Measurements from ENCODE around the gene SH2D7. TPM values are rescaled to one million over a fixed set of nuclear protein-coding genes. Genes with fewer than 3 reads are reported as not detected.
A peak's percentile ranks its signal among the peaks of the same experiment; 100 is the strongest.
"Not testable (repeated sequence)": the region's sequence is repeated elsewhere in the genome, so short reads cannot be mapped to it uniquely, and the experiment has no call there.

SH2D7 gene
- total and polyA plus RNA-seq, 2 donors (not counting 3 experiments of a cell fraction or from before 2014, with no cell fraction given) = not detected

- H3K4me1 ChIP-seq (ENCODE audit: control insufficient read depth, extremely low read depth, insufficient read depth, low read length) = peaks cover 11% of the 10 kb centered on the region
- no peaks in the 10 kb centered on the region for H4K20me1 ChIP-seq (replicated peaks; ENCODE audit: control insufficient read depth, extremely low read depth, insufficient read depth, low read length)
- intact Hi-C loops (cut with micrococcal nuclease) (loop anchor here (1.0 kb wide), 3 partner anchors 19 to 288 kb away; partner anchors contain the start of genes CIB2, IREB2 and SKIC8), dilution Hi-C loops (cut with MboI; ENCODE audit: extremely low pct_ligation_motif_present, low sequenced_read_pairs) (no loop called here)
- no peaks in the 10 kb centered on the region for H3K27me3 ChIP-seq (ENCODE audit: control insufficient read depth in 2 of 2, insufficient read depth in 2 of 2, low read length in 2 of 2)
- peaks cover 24% of the 10 kb centered on the region for H3K79me2 ChIP-seq (ENCODE audit: control insufficient read depth, insufficient read depth, low read length)
- H3K4me2 ChIP-seq (ENCODE audit: insufficient read depth, low read length) = peak overlapping the region; percentile 91
- H3K9me3 ChIP-seq (replicated peaks; ENCODE audit: control insufficient read depth, insufficient read depth, low read length) = no peaks in the 10 kb centered on the region
- TF ChIP-seq EZH2 (IDR thresholded peaks at IDR 0.05; ENCODE audit: borderline replicate concordance, low read depth, low read length, severe bottlenecking) (no peak), POLR2A (IDR thresholded peaks at IDR 0.05; ENCODE audit: low read depth, low read length) (no peak), JUN (IDR thresholded peaks at IDR 0.05; ENCODE audit: borderline replicate concordance, insufficient read depth, insufficient read length, low read depth) (no peak), CTCF (IDR thresholded peaks at IDR 0.05; ENCODE audit: extremely low read depth in 1 of 2, insufficient read depth in 1 of 2, low read depth in 1 of 2, low read length in 2 of 2) (no peak), MYC (IDR thresholded peaks at IDR 0.05; ENCODE audit: low read depth, low read length) (no peak), POLR2AphosphoS5 (IDR thresholded peaks at IDR 0.05; ENCODE audit: insufficient read depth, low read depth, low read length) (no peak), FOS (IDR thresholded peaks at IDR 0.05; ENCODE audit: borderline replicate concordance, insufficient read depth, low read length) (no peak), GATA2 (IDR thresholded peaks at IDR 0.05; ENCODE audit: insufficient read depth, insufficient read length, low read depth, low read length) (no peak), MAX (IDR thresholded peaks at IDR 0.05; ENCODE audit: insufficient read depth, insufficient read length) (no peak)
- FAIRE-seq (no peak), DNase-seq (ENCODE audit: low read depth, low spot score) (peak; percentile 36)
- no peaks in the 10 kb centered on the region for H3K36me3 ChIP-seq (ENCODE audit: control insufficient read depth in 2 of 2, extremely low read depth in 1 of 2, insufficient read depth in 2 of 2, low read length in 2 of 2)
- no peaks in the 10 kb centered on the region for H3K9me1 ChIP-seq (replicated peaks; ENCODE audit: control insufficient read depth, extremely low read depth, insufficient read depth, low read length)
- H2AFZ ChIP-seq (ENCODE audit: low read depth, low read length) = peak overlapping the region; percentile 87
- no peak overlapping the region for H3K27ac ChIP-seq (ENCODE audit: insufficient read depth, low read depth, low read length)
- BruUV-seq (replicated peaks) = TSS peak; percentile 30
- ChIA-PET CTCF (interaction anchor here (1.0 to 3.5 kb wide), 6 partner anchors 12 to 46 kb away, joined by 3 to 26 read pairs (median 8); partner anchors contain the start of gene CIB2), POLR2A (no interaction called here)
- peak overlapping the region; percentile 54 to 71 (median 58) for H3K4me3 ChIP-seq (replicated peaks in 1 of 3; ENCODE audit: insufficient read depth in 1 of 3, low read depth in 1 of 3, low read length in 3 of 3)
- H3K9ac ChIP-seq (replicated peaks; ENCODE audit: extremely low read depth, insufficient read depth, low read length) = peak overlapping the region; percentile 54
Observed at GRCh38 chr15:78149805-78150751, 57.7 kb downstream of the SH2D7 start.

- POLR2A ChIA-PET = not testable (repeated sequence)
Observed at GRCh38 chr15:78151075-78151474, 58.7 kb downstream of the SH2D7 start.

More at GRCh38 chr15:78151075-78151474, 58.7 kb downstream of the SH2D7 start:
- Histone ChIP-seq H3K79me2 (ENCODE audit: control insufficient read depth, insufficient read depth, low read length) (peaks cover 24% of the 10 kb centered on the region), H3K4me1 (ENCODE audit: control insufficient read depth, extremely low read depth, insufficient read depth, low read length) (peaks cover 11% of the 10 kb centered on the region)
- BruUV-seq (replicated peaks); DNase-seq (ENCODE audit: low read depth, low spot score); H3K4me3 ChIP-seq (replicated peaks in 1 of 3; ENCODE audit: insufficient read depth in 1 of 3, low read depth in 1 of 3, low read length in 3 of 3); H3K4me2 ChIP-seq (ENCODE audit: insufficient read depth, low read length); H3K9me1 ChIP-seq (replicated peaks; ENCODE audit: control insufficient read depth, extremely low read depth, insufficient read depth, low read length); H3K9ac ChIP-seq (replicated peaks; ENCODE audit: extremely low read depth, insufficient read depth, low read length); intact Hi-C loops (cut with micrococcal nuclease); H3K36me3 ChIP-seq (ENCODE audit: control insufficient read depth in 2 of 2, extremely low read depth in 1 of 2, insufficient read depth in 2 of 2, low read length in 2 of 2); H4K20me1 ChIP-seq (replicated peaks; ENCODE audit: control insufficient read depth, extremely low read depth, insufficient read depth, low read length); dilution Hi-C loops (cut with MboI; ENCODE audit: extremely low pct_ligation_motif_present, low sequenced_read_pairs); H2AFZ ChIP-seq (ENCODE audit: low read depth, low read length); FAIRE-seq; H3K27me3 ChIP-seq (ENCODE audit: control insufficient read depth in 2 of 2, insufficient read depth in 2 of 2, low read length in 2 of 2); H3K27ac ChIP-seq (ENCODE audit: insufficient read depth, low read depth, low read length); H3K9me3 ChIP-seq (replicated peaks; ENCODE audit: control insufficient read depth, insufficient read depth, low read length): not testable (repeated sequence)
- CTCF ChIA-PET = interaction anchor here (1.0 to 3.5 kb wide), 3 partner anchors 11 to 27 kb away, joined by 3 to 26 read pairs (median 4); partner anchors contain the start of gene CIB2
